LNCaP clone FGC (cell line): ENCODE measurements around the gene PRKCE.

Experiments
- DNase-seq: peaks from one replicate; pipeline ENCODE4 v3.0.0-alpha.2; 2011; ENCODE audit warnings: low read depth
- H3K4me3 ChIP-seq: 2 replicates; pipeline ENCODE4 v1.5.1; 2011; ENCODE audit warnings: mild to moderate bottlenecking, low read depth, low read length, control low read depth
- CTCF ChIP-seq: IDR thresholded peaks from 2 replicates; pipeline ENCODE4 v1.5.1; 2012; ENCODE audit warnings: mild to moderate bottlenecking; ENCODE audit not compliant: control insufficient read depth, insufficient read depth; ENCODE audit errors: extremely low read depth

The PRKCE gene

DNA sequence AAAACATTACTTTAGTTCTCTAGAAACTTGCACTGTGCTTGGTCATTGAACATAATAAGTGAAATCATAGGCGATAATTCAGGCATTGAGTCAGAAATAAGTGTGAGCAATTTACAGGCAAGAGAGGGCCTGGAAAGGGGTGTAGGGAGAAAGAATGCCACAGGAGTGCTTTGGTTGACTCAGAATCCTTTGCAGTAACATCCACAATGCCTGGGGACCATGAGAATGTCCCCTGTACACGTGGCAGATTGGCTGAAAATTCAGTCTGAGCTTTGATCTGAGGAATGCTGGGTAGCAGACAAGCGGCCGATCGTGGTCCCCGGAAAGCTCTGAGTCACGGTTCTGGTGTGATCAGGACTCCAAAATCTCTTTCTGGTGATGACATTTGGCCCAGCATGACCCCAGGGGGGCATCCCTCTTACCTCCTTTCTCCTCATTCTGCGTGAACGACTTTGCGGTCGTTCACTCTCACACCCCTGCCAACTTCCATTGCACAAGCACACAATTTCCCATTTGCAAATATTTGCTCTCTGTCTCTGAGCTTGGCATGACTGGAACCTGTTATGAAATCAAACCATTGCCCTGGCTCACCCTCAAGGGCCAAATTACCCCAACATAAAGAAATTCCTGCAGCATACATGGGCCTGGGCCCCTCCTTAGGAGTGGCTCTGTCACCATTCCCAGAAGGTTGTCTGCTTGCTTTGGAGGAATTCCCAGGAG lies 340.7 kb downstream of the PRKCE start:
- H3K4me3 ChIP-seq, result no peak overlapping the region
- no peak for TF ChIP-seq CTCF
- peak; percentile 52 for DNase-seq

GRCh38 chr2:45992741-45993475 lies 341.4 kb downstream of the PRKCE start:
- no peak for DNase-seq
- no peak overlapping the region for H3K4me3 ChIP-seq
- no peak for TF ChIP-seq CTCF

DNA sequence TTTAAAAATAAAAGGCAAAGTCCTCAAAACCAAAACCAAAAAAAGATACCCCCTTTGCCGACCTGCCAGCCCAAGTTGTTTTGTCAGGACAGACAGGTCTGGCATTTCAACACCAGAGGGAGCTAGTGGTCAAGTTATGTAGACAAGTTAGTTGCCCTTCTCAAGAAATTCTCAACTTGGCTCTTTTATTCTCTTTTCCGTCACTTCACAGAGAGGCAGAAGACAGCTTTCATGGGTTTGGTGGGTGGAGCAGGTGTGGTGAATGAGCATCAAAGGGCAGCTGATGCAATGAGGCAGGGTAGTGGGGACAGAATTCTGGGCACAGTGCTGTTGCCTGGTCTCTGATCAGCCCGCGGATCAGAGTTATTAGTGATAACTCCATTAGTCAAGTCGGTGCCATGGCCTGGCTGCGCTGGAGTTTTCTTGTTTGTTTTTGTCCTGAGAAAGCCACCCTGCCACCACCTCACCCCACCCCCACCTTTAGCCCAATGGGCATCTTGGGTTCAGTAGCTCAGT lies 342.1 kb downstream of the PRKCE start:
- peak; percentile 60 for TF ChIP-seq CTCF
- H3K4me3 ChIP-seq, result no peak overlapping the region
- peak; percentile 26 for DNase-seq

DNA sequence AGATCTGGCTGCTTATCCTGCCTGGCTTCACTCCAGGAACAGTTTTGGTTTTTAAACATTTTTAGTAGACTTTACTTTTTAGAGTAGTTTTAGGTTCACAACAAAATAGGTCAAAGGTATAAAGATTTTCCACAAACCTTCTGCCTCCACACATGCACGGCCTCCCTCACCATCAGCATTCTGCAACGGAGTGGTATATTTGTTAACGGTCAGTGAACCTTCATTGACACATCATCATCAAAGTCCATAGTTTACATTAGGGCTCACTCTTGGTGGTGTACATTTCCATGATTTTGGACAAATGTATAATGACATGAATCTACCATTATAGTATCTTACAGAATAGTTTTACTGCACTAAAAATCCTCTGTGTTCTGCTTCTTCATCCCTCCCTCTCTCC lies 342.6 kb downstream of the PRKCE start:
- no peak for TF ChIP-seq CTCF
- H3K4me3 ChIP-seq, result no peak overlapping the region
- no peak for DNase-seq

DNA sequence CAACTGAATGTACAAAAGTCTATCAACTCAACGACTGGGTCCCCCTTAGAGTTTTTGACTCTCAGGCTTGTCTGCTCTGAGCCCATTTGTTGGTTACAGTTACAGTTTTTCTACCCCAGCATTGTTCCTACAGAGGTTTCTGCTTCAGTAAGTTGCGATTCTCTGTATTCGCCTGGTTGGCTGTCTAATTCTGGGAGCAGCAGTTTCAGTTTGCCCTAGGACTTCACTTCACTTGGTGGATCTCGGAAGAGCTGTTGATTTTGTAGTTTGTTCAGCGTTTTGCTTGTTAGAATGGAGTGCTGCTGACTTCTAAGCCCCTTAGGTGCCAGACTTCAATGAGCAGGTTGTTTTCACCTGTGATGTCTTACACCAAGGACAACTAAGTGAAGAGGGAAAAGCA lies 349.2 kb downstream of the PRKCE start:
- DNase-seq, result no peak
- no peak for TF ChIP-seq CTCF

DNA sequence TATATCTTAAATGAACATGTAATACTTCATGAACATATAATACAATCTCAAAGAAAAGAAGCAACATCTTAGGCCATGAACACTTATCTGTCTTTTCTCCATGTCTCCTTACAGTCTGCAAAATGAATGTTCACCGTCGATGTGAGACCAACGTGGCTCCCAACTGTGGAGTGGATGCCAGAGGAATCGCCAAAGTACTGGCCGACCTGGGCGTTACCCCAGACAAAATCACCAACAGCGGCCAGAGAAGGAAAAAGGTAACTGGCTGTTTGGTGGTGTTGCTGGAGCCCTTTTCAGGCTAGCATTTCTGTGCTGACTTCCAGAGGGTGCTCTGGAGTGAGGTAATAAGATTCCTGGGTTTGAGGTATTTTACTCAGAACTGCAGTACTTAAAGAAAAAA lies 349.8 kb downstream of the PRKCE start:
- DNase-seq, result no peak
- no peak for TF ChIP-seq CTCF
- no peak overlapping the region for H3K4me3 ChIP-seq

More for the DNA sequence above, 349.2 kb downstream of the PRKCE start:
- no peak overlapping the region for H3K4me3 ChIP-seq
